Activated CD4-positive, alpha-beta T cell treated with anti-CD3 and anti-CD28 coated beads for 48 hours (primary cell): ENCODE results near the gene TMEM123.

Source experiments
- DNase-seq: peaks from one replicate; pipeline ENCODE4 v3.0.0-alpha.2; 2020

Gene TMEM123, protein sequence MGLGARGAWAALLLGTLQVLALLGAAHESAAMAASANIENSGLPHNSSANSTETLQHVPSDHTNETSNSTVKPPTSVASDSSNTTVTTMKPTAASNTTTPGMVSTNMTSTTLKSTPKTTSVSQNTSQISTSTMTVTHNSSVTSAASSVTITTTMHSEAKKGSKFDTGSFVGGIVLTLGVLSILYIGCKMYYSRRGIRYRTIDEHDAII

DNA sequence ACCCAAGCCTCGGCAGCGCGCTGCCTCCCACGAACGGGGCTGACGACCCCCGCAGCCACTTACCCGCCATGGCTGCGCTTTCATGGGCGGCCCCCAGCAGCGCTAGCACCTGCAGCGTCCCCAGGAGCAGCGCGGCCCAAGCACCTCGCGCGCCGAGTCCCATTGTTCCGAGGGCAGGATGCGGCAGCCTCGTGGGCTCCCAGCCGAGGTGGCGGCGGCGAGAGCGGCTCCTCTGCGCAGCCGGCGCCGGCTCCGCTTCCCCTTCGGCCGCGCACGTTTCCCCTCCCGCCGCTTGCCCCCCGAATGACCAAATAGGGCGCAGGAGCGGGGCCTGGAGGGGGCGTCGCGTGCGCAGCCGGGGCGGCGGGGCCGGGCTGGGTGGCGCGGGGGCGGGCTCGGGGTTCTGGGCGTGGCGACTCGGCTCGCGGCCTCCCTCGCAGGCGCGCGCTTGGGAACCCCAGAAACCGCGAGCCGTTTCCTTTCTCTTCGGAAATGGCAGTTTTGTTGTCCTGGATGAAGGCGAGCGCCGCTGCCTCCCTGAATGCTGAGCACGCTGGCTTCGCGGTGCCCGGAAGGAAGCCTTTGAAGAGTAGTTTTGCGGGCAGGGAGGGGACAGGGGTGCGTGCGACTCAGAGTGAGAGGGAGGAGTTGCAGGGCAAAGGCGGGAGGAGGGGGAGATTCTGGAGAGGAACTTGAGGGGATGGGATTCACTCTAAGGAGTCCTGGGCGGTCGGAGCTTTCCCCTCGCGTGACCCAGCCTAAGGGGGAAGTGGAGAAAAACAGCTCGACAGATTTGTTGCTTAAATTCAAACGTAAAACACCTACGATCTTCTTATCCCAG lies at the start of gene TMEM123:
TMEM123 (minus strand) TSS at position 305 of the 841 bp plus-strand sequence; CDS start at position 163, 142 bp downstream.
- peak; percentile 91 for DNase-seq

DNA sequence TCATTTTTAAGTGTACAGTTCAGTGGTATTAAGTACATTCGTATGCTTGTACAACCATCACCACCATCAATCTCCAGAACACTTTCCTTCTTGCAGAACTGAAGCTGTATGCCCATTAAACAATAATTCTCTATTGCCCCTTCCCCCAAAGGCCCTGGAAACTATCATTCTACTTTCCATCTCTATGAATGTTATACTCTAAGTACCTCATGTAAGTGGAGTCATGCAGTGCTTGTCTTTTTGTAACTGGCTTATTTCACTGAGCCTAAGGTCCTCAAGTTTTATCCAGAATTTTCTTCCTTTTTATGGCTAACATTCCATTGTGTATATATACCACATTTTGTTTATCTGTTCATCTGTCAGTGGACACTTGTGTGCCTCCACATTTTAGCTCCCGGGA lies 48.3 kb upstream of the TMEM123 start:
- DNase-seq, result no peak

DNA sequence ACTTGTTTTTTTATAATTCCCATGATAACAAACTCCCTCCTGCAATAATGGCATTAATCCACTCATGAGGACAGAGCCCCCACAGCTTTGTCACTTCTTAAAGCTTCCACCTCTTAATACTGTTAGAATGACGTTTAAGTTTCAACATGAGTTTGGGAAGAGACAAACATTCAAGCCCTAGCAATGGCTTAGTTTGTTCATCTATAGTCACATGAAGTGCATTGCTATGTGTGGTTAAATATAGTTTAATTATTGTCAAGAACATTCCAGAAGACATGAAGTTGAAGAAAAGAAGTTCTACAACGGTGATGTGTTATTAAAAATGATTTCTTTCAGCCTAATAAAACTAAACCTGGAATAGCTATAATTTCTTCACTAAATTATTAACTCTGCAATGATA lies 47.4 kb upstream of the TMEM123 start:
- no peak for DNase-seq

DNA sequence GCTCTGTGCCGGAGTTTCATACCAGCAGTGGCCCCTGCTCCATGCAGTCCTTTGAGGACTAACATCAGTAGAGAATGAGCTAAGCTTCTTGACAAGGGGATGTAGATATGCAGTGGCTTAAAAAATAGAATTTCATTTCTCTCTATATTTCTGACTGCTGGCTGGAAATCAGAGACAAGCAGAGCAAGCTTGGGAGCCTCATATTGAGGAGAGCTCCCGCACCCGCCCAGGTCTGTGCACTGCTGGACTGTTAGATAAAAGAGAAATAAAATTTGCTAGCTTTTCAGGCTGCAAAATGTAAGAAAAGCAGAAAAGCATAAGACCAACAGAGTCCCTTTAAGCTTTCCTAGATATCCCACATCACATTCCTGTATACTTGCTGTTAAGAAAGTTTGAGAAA lies 46.6 kb upstream of the TMEM123 start:
- no peak for DNase-seq

GRCh38 chr11:102497061-102497460 lies 44.5 kb upstream of the TMEM123 start:
- no peak for DNase-seq

- DNase-seq, result peak; percentile 34
Measured at GRCh38 chr11:102495161-102496042, 42.8 kb upstream of the TMEM123 start.

GRCh38 chr11:102494216-102494615 lies 41.7 kb upstream of the TMEM123 start:
- no peak for DNase-seq

DNA sequence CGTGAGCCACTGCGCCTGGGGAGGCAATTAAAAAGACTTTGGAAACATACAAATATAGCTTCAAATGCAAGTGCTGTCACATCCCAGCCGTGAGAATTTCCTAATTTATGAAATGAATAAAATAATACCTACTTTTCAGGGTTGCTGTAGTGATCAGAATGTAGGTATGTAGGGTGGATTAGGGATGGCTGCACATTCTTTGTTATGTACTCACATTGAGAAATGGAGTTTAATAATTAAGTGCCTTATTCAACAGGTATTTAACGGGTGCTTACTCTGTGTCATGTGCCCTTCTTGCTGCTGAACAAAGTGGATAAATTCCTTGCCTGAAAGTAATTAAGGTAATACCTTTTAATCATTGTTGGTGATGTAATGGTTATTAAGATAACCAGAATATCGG lies 41.0 kb upstream of the TMEM123 start:
- DNase-seq, result no peak

- no peak for DNase-seq
Measured at GRCh38 chr11:102491969-102492368, 39.4 kb upstream of the TMEM123 start.

DNA sequence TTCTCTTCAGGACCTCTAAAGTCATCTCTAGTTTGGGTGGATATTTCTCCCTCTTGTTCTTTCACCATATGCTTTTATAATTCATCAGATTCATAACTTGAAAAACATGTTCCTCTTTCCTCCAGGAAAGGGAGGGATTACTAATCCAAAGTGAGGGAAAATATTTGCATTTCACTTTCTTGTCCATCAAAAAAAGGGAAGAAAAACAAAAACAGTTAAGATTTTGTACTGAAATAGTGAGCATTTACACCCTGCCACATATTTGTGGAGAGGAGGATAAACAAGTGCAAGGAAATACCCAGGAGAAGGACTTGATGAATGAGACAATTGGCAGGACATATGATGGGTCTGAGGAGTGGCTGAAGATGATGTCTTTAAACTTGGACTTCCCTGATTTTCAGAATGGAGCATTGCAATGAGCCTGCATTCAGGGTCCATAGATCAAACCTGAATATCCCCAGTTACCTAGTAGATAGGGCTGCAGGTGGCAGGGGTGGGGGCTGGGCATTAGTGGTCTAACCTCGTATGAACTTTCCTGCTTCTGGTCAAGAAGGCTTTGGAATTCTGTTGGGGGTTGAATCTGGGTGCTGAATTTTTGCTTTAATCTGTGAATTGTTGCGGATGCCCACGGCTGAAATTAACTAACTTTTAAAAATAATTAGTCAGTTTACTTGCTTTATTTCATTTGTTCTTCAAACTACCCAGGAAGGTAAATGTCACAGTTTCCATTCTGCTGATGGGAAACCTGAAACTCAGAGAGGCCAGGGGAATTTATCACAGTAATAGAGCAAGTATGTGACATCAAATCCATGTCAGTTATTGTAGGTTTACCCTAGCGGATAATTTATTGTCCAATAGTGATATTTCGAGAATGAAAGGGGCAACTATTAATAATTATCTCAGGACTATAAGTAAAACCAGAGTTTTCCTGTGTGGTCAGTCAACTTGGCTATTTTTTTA lies 36.9 kb upstream of the TMEM123 start:
- no peak for DNase-seq

DNA sequence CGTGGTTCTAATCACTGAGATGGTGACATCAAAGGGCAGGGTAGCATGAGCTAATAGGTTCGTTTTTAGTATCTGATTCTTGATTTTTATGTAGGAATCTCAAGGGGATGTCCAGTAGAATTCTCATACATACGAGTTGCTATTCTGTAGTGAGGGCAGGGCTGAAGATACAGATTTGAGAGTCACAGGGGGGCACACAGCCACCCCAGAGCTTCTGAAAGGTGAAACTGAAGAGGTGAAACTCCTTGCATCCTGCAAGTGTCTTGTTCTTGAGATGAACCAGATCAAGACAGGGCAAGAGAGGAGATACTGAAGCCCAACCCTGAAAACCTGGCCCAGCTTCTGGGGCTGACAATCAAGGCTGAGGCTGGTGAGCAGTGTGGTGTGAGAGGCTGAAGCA lies 35.6 kb upstream of the TMEM123 start:
- DNase-seq, result no peak

DNA sequence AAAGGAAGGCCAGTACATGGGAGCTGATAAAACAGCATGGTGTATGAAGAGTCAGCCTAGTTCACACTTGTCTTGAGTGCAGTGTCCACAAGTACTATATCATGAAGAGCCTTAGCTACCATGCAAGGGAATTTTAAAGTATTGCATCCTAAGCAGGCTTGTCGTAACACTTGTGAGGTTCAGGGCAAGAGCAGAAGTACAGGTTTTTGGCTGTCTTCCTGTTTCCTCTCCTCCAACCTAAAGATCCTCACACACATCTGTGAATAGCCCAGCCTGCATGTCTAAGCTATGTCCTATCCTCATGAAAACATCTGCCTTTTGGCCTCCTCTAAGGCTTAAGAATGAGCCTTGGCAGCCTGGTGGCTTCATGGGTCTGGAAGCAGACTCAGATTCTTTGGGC lies 34.6 kb upstream of the TMEM123 start:
- DNase-seq, result no peak

- no peak for DNase-seq
Measured at GRCh38 chr11:102486584-102486983, 34.0 kb upstream of the TMEM123 start.

DNA sequence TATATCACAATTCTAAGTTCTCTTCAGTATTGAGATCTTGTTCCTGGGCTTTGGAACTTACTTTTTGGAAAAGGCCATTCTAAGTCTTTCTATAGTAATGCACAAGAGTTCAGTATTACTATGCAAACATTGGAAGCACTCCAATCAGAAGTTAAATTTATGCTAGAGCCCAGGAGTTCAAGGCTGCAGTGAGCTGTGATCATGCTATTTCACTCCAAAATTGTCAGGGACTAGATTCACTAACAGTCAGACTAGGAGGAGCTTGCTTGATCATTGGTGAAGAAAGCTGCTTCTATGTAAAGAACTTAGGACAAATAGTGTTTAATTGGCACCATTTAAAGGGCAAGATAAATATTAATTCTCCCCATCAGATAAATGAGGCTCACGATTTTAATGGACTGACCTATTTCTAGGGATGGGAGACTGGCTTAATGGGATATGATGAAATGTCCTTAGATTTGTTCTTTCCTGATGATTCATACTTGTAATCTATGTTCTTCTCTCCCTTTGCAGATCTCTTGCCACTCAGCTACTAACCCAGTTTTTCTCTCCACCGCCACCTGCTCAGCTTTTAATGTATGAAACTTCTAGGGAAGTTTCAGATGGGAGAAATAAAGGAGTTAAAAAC lies 32.6 kb upstream of the TMEM123 start:
- no peak for DNase-seq

DNA sequence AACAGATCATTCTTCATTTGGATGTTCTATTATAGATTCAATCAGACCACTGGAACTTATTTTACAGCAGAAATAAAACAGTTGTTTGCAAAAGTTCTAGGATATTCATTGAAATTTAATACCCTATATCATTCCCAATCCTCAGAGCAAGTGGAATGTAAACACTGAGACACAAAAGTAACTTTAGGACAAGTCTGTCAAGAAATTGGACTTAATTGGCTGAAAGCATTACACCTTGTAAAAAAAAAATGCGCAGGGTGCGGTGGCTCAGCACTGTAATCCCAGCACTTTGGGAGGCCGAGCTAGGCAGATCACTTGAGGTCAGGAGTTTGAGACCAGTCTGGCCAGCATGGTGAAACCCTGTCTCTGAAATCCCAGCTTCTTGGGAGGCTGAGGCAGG lies 29.9 kb upstream of the TMEM123 start:
- DNase-seq, result no peak

- DNase-seq, result no peak
Measured at GRCh38 chr11:102479733-102480132, 27.2 kb upstream of the TMEM123 start.

- no peak for DNase-seq
Measured at GRCh38 chr11:102478673-102479299, 26.2 kb upstream of the TMEM123 start.

- DNase-seq, result peak; percentile 51
Measured at GRCh38 chr11:102476812-102477211, 24.2 kb upstream of the TMEM123 start.

- DNase-seq, result no peak
Measured at GRCh38 chr11:102476069-102476468, 23.5 kb upstream of the TMEM123 start.

DNA sequence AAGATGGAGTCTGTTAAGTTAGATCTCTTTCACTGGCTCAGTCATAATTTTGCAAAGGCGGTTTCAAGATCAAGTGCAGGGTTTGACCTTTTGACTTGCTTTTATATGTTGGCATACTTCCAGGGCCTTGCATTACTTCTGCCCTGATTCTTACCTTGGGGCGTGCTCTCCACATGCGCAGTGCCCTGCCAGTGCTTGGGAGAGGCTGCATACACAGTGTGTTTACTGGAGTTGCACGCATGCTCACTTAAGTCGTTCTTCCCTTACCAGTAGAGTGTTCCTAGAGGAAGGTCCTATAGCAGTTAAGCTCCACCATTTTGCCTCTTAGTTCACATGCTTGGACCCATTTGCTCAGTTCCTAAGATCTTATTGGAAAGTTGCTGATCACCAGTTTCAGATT lies 21.0 kb upstream of the TMEM123 start:
- DNase-seq, result peak; percentile 35

DNA sequence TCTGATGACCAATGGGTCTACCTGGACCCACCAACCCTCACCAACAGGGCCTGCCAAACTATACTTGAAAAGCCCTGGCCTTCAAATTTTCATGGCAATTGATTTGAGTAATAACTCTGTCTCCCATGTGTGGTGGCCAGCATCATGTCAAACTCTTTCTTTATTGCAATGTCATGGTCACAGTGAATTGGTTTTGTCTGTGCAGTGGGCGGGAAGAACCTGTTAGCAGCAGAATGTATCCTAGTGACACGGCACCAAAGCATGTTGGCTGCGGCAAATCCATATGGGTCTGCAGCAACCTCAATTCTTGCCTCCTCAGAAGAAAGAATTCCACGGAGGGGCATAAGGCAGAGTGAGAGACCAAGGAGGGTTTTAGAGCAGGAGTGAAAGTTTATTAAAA lies 19.6 kb upstream of the TMEM123 start:
- no peak for DNase-seq
